ENCODE results near the gene TBXAS1.

Gene TBXAS1

GRCh38 chr7:140033036-140033435 is 204.0 kb downstream of the TBXAS1 start:
- no peak for TF ChIP-seq CTCF (IDR thresholded peaks at IDR 0.05)
- TF ChIP-seq ZFX (IDR thresholded peaks at IDR 0.05; ENCODE audit: borderline replicate concordance): no peak
- H3K27ac ChIP-seq: no peak overlapping the region

- TF ChIP-seq CTCF (IDR thresholded peaks at IDR 0.05) (no peak), ZFX (IDR thresholded peaks at IDR 0.05; ENCODE audit: borderline replicate concordance) (no peak)
- no peak overlapping the region for H3K27ac ChIP-seq
These were observed 204.8 kb downstream of the TBXAS1 start for GRCh38 chr7:140033779-140034363.

- no peak for TF ChIP-seq CTCF (IDR thresholded peaks at IDR 0.05)
- no peak for TF ChIP-seq ZFX (IDR thresholded peaks at IDR 0.05; ENCODE audit: borderline replicate concordance)
- H3K27ac ChIP-seq: no peak overlapping the region
These were observed 205.4 kb downstream of the TBXAS1 start for GRCh38 chr7:140034421-140034820.

- no peak for TF ChIP-seq ZFX (IDR thresholded peaks at IDR 0.05; ENCODE audit: borderline replicate concordance)
- TF ChIP-seq CTCF (IDR thresholded peaks at IDR 0.05): no peak
- no peak overlapping the region for H3K27ac ChIP-seq
These were observed 206.5 kb downstream of the TBXAS1 start for GRCh38 chr7:140035400-140036223.

- H3K27ac ChIP-seq: no peak overlapping the region
- TF ChIP-seq CTCF (IDR thresholded peaks at IDR 0.05) (no peak), ZFX (IDR thresholded peaks at IDR 0.05; ENCODE audit: borderline replicate concordance) (no peak)
These were observed 207.3 kb downstream of the TBXAS1 start for GRCh38 chr7:140036224-140036962.

GRCh38 chr7:140039066-140039465 is 210.0 kb downstream of the TBXAS1 start:
- H3K27ac ChIP-seq: no peak overlapping the region
- TF ChIP-seq CTCF (IDR thresholded peaks at IDR 0.05) (no peak), ZFX (IDR thresholded peaks at IDR 0.05; ENCODE audit: borderline replicate concordance) (no peak)

All from 22Rv1 (cell line).